HepG2 (cell line): ENCODE measurements around the gene GALNT10. TPM values are rescaled to one million over a fixed set of nuclear protein-coding genes. Genes with fewer than 3 reads are reported as not detected.

Experiments
- ATAC-seq: fragments of 200-7000 bp; cut with Tn5 transposase; 3 replicates; pipeline ENCODE4 v1.9.1; 2020; ENCODE audit warnings: mild to moderate bottlenecking, moderate library complexity
- BruUV-seq: library from RNA; stranded (reverse); fragments of 400-500 nt; replicated peaks from 2 replicates; lab custom pipeline; 2021; lab: Mats Ljungman, UMichigan
- CTCF ChIA-PET: fragments of 300-600 bp; formaldehyde crosslinking; extraction: SDS; loops from one replicate; lab custom pipeline; 2021; ENCODE audit warnings: low total read pairs, inconsistent platforms, low intra/inter-chr PET ratio; lab: Yijun Ruan, JAX
- POLR2A ChIA-PET: fragments of 350-600 bp; sonication (Branson Sonifier 250); formaldehyde crosslinking; loops from one replicate; lab custom pipeline; 2020; ENCODE audit warnings: antibody characterized with exemption, inconsistent platforms; lab: Yijun Ruan, JAX
- DNase-seq: peaks from one replicate; pipeline ENCODE4 v3.0.0-alpha.2; 2015; ENCODE audit warnings: low spot score
- FAIRE-seq: peaks from 3 replicates; lab custom pipeline; 2011; peaks lifted over from hg19 to GRCh38; lab: Jason Lieb, UNC
- H2AFZ ChIP-seq: one replicate; pipeline ENCODE4 v1.6.1; 2011; ENCODE audit warnings: low read length, inconsistent platforms
- H3K27ac ChIP-seq: fragments of 300-600 bp; 3 replicates; pipeline ENCODE4 v1.8.0; 2011; ENCODE audit warnings: mixed run types, mild to moderate bottlenecking, mixed read lengths, low read length, inconsistent platforms; ENCODE audit not compliant: insufficient read depth; ENCODE audit errors: extremely low read length
- H3K27me3 ChIP-seq, 2 experiments: fragments of 200-600 bp in 1 of 2; 2 replicates in 1 of 2; 3 replicates in 1 of 2; pipeline versions ENCODE4 v1.6.0 to v1.8.0; 2011; ENCODE audit warnings: low read length in 2 of 2, mild to moderate bottlenecking in 2 of 2, moderate library complexity in 2 of 2, inconsistent platforms in 1 of 2; ENCODE audit not compliant: insufficient read depth in 2 of 2, control insufficient read depth in 1 of 2
- H3K36me3 ChIP-seq, 2 experiments: fragments of 200-600 bp in 1 of 2; replicated peaks in 1 of 2; 2 replicates in 1 of 2; 3 replicates in 1 of 2; pipeline versions ENCODE4 v1.5.1 to v1.8.0; 2011; ENCODE audit warnings: low read length in 2 of 2, inconsistent platforms in 1 of 2; ENCODE audit not compliant: insufficient read depth in 2 of 2, control insufficient read depth in 1 of 2
- H3K4me1 ChIP-seq: 2 replicates; pipeline ENCODE4 v1.5.1; 2012; ENCODE audit warnings: low read length, inconsistent platforms; ENCODE audit not compliant: insufficient read depth
- H3K4me2 ChIP-seq: 2 replicates; pipeline ENCODE4 v1.6.0; 2011; ENCODE audit warnings: low read depth, low read length, inconsistent platforms
- H3K4me3 ChIP-seq, 3 experiments: fragments of 200-600 bp in 1 of 3; sonication (generic), shearing (Covaris generic) in 1 of 3; replicated peaks in 1 of 3; 2 replicates each; pipeline ENCODE4 v1.5.1; 2011 to 2016; ENCODE audit warnings: low read length in 3 of 3, inconsistent platforms in 2 of 3, low read depth in 2 of 3, mild to moderate bottlenecking in 2 of 3, control low read depth in 1 of 3, mixed read lengths in 1 of 3; ENCODE audit not compliant: insufficient read depth in 1 of 3
- H3K79me2 ChIP-seq: one replicate; pipeline ENCODE4 v1.6.1; 2011; ENCODE audit warnings: low read length, inconsistent platforms; ENCODE audit not compliant: insufficient read depth
- H3K9ac ChIP-seq: 2 replicates; pipeline ENCODE4 v1.6.0; 2011; ENCODE audit warnings: mild to moderate bottlenecking, low read depth, low read length, inconsistent platforms; ENCODE audit not compliant: insufficient read depth
- H3K9me3 ChIP-seq: 2 replicates; pipeline ENCODE4 v1.5.1; 2012; ENCODE audit warnings: mild to moderate bottlenecking, low read length
- H4K20me1 ChIP-seq: 2 replicates; pipeline ENCODE4 v1.6.0; 2011; ENCODE audit warnings: inconsistent platforms, mild to moderate bottlenecking, low read length, moderate library complexity; ENCODE audit not compliant: insufficient read depth
- ATF7 ChIP-seq, 2 experiments: fragments of 450-650 bp in 1 of 2; sonication (generic) in 1 of 2; formaldehyde crosslinking in 1 of 2; IDR thresholded peaks; 2 replicates each; pipeline versions ENCODE4 v1.4.0 to v1.6.1; 2016 to 2020; ENCODE audit warnings: antibody characterized with exemption in 1 of 2, mild to moderate bottlenecking in 1 of 2, missing genetic modification reagents in 1 of 2
- BORCS8-MEF2B ChIP-seq: sonication (generic); formaldehyde crosslinking; IDR thresholded peaks from 2 replicates; pipeline ENCODE4 v1.8.0; 2022; ENCODE audit warnings: mild to moderate bottlenecking, missing genetic modification reagents
- GZF1 ChIP-seq: sonication (generic); formaldehyde crosslinking; IDR thresholded peaks from 2 replicates; pipeline ENCODE4 v1.5.1; 2020; ENCODE audit warnings: mild to moderate bottlenecking, missing genetic modification reagents
- HNRNPUL1 ChIP-seq: fragments of 200-400 bp; formaldehyde crosslinking; IDR thresholded peaks from 2 replicates; pipeline ENCODE4 v1.6.1; 2017; ENCODE audit warnings: low read depth, mild to moderate bottlenecking, low read length, moderate library complexity
- HOXD1 ChIP-seq: sonication (generic); formaldehyde crosslinking; IDR thresholded peaks from 2 replicates; pipeline ENCODE4 v1.5.0; 2020; ENCODE audit warnings: missing genetic modification reagents
- MYC ChIP-seq: sonication (generic); formaldehyde crosslinking; IDR thresholded peaks from 2 replicates; pipeline ENCODE4 v1.9.0; 2021; ENCODE audit warnings: missing genetic modification reagents, borderline replicate concordance
- NCOR1 ChIP-seq: fragments of 200-600 bp; sonication (generic); IDR thresholded peaks from 2 replicates; pipeline ENCODE4 v1.7.0; 2017; ENCODE audit warnings: antibody characterized with exemption, low read length, borderline replicate concordance
- NFIC ChIP-seq: IDR thresholded peaks from 2 replicates; pipeline ENCODE4 v1.6.1; 2012; ENCODE audit warnings: mild to moderate bottlenecking, low read length, inconsistent platforms
- TBX2 ChIP-seq: sonication (generic); formaldehyde crosslinking; IDR thresholded peaks from 2 replicates; pipeline ENCODE4 v1.5.0; 2020; ENCODE audit warnings: missing genetic modification reagents, mild to moderate bottlenecking, borderline replicate concordance
- U2AF2 ChIP-seq: fragments of 200-400 bp; formaldehyde crosslinking; IDR thresholded peaks from 2 replicates; pipeline ENCODE4 v1.6.1; 2017; ENCODE audit warnings: low read depth, mild to moderate bottlenecking, low read length
- XBP1 ChIP-seq: sonication (generic); formaldehyde crosslinking; IDR thresholded peaks from 2 replicates; pipeline ENCODE4 v1.5.0; 2020; ENCODE audit warnings: missing genetic modification reagents
- ZC3H13 ChIP-seq: sonication (generic); formaldehyde crosslinking; IDR thresholded peaks from 2 replicates; pipeline ENCODE4 v1.8.1; 2023; ENCODE audit warnings: mild to moderate bottlenecking, missing genetic modification reagents, moderate library complexity
- ZNF335 ChIP-seq: sonication (generic); formaldehyde crosslinking; IDR thresholded peaks from 2 replicates; pipeline ENCODE4 v1.4.0; 2020; ENCODE audit warnings: missing genetic modification reagents
- ZNF782 ChIP-seq: sonication (generic); formaldehyde crosslinking; IDR thresholded peaks from 2 replicates; pipeline ENCODE4 v1.4.0; 2020; ENCODE audit warnings: missing genetic modification reagents, mild to moderate bottlenecking, borderline replicate concordance
- WGBS: methylation state at CpG from one replicate; pipeline ENCODE4 v1.1.6; 2017; ENCODE audit warnings: low lambda C conversion rate; 5-methylcytosine and 5-hydroxymethylcytosine counted together
- in situ Hi-C: cut with HindIII; loops from 2 replicates; pipeline ENCODE4 v1.10.0; 2017; ENCODE audit warnings: low pct_unique_long_range_greater_than_20kb; ENCODE audit not compliant: extremely low pct_ligation_motif_present
- intact Hi-C: fragments of 100-400 bp; cut with micrococcal nuclease; formaldehyde crosslinking; loops from one replicate; pipeline ENCODE4 v1.10.0; 2022; ENCODE audit not compliant: unreplicated experiment
- polyA plus RNA-seq, 8 experiments: library from polyadenylated mRNA; depleted of rRNA in 3 of 8; stranded (reverse) in 7 of 8; unstranded in 1 of 8; fragments of >200 nt; fragmentation: Illumina TruSeq in 4 of 8; extraction: Trizol in 4 of 8; gene quantifications; 2 replicates each; pipeline versions ENCODE4 v1.2.1 to v1.2.3, GENCODE V29; 2011 to 2016; ENCODE audit warnings: low read depth in 4 of 8, missing spikeins in 1 of 8, mixed read lengths in 1 of 8; ENCODE audit not compliant: insufficient read depth in 1 of 8
- total RNA-seq, 5 experiments: library from RNA; depleted of rRNA; stranded (reverse); fragments of >200 nt; fragmentation: Illumina TruSeq; extraction: Trizol; gene quantifications; 2 replicates each; pipeline ENCODE4 v1.2.3, GENCODE V29; 2016; ENCODE audit warnings: low read depth in 1 of 5
- TF ChIP-seq, protein P1 (sequence below): sonication (generic); formaldehyde crosslinking; IDR thresholded peaks from 2 replicates; pipeline ENCODE4 v1.4.0; 2020; ENCODE audit warnings: mild to moderate bottlenecking, missing genetic modification reagents, borderline replicate concordance
- TF ChIP-seq, protein P2 (sequence below): sonication (generic); formaldehyde crosslinking; IDR thresholded peaks from 2 replicates; pipeline ENCODE4 v1.4.0; 2020; ENCODE audit warnings: missing genetic modification reagents, mild to moderate bottlenecking, borderline replicate concordance
- TF ChIP-seq, protein P3 (sequence below): sonication (generic); formaldehyde crosslinking; IDR thresholded peaks from 2 replicates; pipeline ENCODE4 v1.5.0; 2020; ENCODE audit warnings: mild to moderate bottlenecking, missing genetic modification reagents

Gene GALNT10
- total and polyA plus RNA-seq, 2 of the 13 experiments (the other 11 are each of a cell fraction or from before 2014, with no cell fraction given), result 8.1 to 11.2 TPM

DNA sequence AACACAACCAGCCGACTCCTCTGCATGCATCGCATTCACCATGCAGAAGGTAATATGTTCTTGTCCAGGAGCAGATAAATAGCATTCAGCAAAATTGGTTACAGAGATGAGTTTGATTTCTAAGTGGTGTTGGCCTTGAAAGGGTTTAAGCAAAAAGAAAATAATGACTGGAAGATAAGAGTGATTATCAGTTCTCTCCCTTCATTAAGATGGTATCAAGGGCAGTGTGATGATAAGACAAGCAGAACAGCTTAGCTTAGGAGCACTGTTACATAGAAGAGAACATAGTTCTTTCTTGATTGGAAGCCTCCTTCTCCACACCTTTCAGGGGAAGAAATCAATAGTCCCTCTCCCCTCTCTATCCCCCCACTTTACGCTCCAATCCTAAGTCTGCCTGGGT is 121.5 kb downstream of the GALNT10 start:
- H2AFZ ChIP-seq, result no peak overlapping the region
- H3K79me2 ChIP-seq, result no peaks in the 10 kb centered on the region
- BruUV-seq, result no TSS peak
- no peak overlapping the region for H3K27ac ChIP-seq
- no peaks in the 10 kb centered on the region for H3K4me1 ChIP-seq
- DNase-seq (no peak), FAIRE-seq (no peak), ATAC-seq (no peak)
- intact Hi-C loops, result no loop called here
- CTCF ChIA-PET, result no interaction called here
- H3K9me3 ChIP-seq, result no peaks in the 10 kb centered on the region
- H3K9ac ChIP-seq, result no peak overlapping the region
- H3K4me2 ChIP-seq, result no peak overlapping the region
- H3K4me3 ChIP-seq, result no peak overlapping the region
- no peaks in the 10 kb centered on the region for H4K20me1 ChIP-seq
- POLR2A ChIA-PET, result no interaction called here
- in situ Hi-C loops, result no loop called here
- H3K27me3 ChIP-seq, result no peaks in the 10 kb centered on the region
- H3K36me3 ChIP-seq, result no peaks in the 10 kb centered on the region
- 94% methylated on average over 3 of the region's 3 CpGs for WGBS
- no peak for TF ChIP-seq ZC3H13 (CRISPR knock-in tag)
- no peak for TF ChIP-seq GZF1
- no peak for TF ChIP-seq HNRNPUL1
- no peak for TF ChIP-seq ZNF335 (CRISPR knock-in tag)
- no peak for TF ChIP-seq NFIC
- TF ChIP-seq U2AF2, result no peak

DNA sequence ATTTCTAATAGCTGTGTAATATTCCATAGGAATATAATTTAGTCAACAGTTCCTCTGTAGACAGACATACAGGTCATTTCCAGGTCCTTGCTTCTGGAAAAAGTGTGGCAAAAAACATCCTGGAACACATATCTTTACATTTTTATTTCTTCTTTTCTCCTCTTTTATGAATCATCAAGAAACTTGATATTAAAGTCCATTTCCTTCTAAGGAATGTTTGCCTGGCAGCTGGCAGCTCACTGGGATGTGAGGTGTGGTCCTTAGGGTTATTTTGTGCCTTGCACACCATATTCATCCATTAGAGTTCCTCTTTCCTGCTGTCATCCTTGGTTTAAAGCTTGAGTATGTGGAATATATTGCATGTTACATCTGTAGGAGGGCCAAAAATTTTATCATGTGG is 122.0 kb downstream of the GALNT10 start:
- H3K4me2 ChIP-seq, result no peak overlapping the region
- H3K27me3 ChIP-seq, result no peaks in the 10 kb centered on the region
- intact Hi-C loops, result no loop called here
- ChIA-PET CTCF (no interaction called here), POLR2A (no interaction called here)
- H4K20me1 ChIP-seq, result no peaks in the 10 kb centered on the region
- no peak overlapping the region for H2AFZ ChIP-seq
- H3K4me1 ChIP-seq, result no peaks in the 10 kb centered on the region
- no peak overlapping the region for H3K4me3 ChIP-seq
- H3K27ac ChIP-seq, result no peak overlapping the region
- DNase-seq (no peak), FAIRE-seq (no peak), ATAC-seq (no peak)
- H3K36me3 ChIP-seq, result no peaks in the 10 kb centered on the region
- no peaks in the 10 kb centered on the region for H3K9me3 ChIP-seq
- BruUV-seq, result no TSS peak
- H3K9ac ChIP-seq, result no peak overlapping the region
- in situ Hi-C loops, result no loop called here
- H3K79me2 ChIP-seq, result no peaks in the 10 kb centered on the region
- TF ChIP-seq XBP1 (CRISPR knock-in tag) (no peak), HOXD1 (CRISPR knock-in tag) (no peak), MYC (CRISPR knock-in tag) (no peak), BORCS8-MEF2B (CRISPR knock-in tag) (no peak), ATF7 (IDR thresholded peaks at IDR 0.05) (no peak), ATF7 (CRISPR knock-in tag; IDR thresholded peaks at IDR 0.05) (no peak), TBX2 (CRISPR knock-in tag) (no peak), NCOR1 (no peak), ZNF782 (CRISPR knock-in tag) (no peak)
- TF ChIP-seq, protein P1, sequence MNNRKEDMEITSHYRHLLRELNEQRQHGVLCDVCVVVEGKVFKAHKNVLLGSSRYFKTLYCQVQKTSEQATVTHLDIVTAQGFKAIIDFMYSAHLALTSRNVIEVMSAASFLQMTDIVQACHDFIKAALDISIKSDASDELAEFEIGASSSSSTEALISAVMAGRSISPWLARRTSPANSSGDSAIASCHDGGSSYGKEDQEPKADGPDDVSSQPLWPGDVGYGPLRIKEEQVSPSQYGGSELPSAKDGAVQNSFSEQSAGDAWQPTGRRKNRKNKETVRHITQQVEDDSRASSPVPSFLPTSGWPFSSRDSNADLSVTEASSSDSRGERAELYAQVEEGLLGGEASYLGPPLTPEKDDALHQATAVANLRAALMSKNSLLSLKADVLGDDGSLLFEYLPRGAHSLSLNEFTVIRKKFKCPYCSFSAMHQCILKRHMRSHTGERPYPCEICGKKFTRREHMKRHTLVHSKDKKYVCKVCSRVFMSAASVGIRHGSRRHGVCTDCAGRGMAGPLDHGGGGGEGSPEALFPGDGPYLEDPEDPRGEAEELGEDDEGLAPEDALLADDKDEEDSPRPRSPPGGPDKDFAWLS (CRISPR knock-in tag), result no peak
- TF ChIP-seq, protein P2, sequence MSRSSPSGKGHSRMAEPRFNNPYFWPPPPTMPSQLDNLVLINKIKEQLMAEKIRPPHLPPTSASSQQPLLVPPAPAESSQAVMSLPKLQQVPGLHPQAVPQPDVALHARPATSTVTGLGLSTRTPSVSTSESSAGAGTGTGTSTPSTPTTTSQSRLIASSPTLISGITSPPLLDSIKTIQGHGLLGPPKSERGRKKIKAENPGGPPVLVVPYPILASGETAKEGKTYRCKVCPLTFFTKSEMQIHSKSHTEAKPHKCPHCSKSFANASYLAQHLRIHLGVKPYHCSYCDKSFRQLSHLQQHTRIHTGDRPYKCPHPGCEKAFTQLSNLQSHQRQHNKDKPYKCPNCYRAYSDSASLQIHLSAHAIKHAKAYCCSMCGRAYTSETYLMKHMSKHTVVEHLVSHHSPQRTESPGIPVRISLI (CRISPR knock-in tag), result no peak
- TF ChIP-seq, protein P3, sequence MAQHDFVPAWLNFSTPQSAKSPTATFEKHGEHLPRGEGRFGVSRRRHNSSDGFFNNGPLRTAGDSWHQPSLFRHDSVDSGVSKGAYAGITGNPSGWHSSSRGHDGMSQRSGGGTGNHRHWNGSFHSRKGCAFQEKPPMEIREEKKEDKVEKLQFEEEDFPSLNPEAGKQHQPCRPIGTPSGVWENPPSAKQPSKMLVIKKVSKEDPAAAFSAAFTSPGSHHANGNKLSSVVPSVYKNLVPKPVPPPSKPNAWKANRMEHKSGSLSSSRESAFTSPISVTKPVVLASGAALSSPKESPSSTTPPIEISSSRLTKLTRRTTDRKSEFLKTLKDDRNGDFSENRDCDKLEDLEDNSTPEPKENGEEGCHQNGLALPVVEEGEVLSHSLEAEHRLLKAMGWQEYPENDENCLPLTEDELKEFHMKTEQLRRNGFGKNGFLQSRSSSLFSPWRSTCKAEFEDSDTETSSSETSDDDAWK (CRISPR knock-in tag), result no peak
